Measurements from ENCODE around the gene EHD1.

The EHD1 gene

GRCh38 chr11:64844330-64845128 lies 33.9 kb downstream of the EHD1 start, which contains the start of gene CDC42BPG:
Gene CDC42BPG (minus strand): TSS chr11:64844653. CDS start chr11:64844569, 84 bp downstream.
- Mint-ChIP-seq H3K4me3 (peak within 1 kb of the TSS; percentile 61), H3K9me3 (no peaks in the 10 kb centered on the region), H3K4me1 (ENCODE audit: low read depth) (peaks cover 40% of the 10 kb centered on the region), H3K27ac (peak within 1 kb of the TSS; percentile 83), H3K36me3 (ENCODE audit: low read depth) (no peaks in the 10 kb centered on the region), H3K27me3 (no peaks in the 10 kb centered on the region)
- DNase-seq: peak; percentile 77

- DNase-seq: no peak
- H3K4me1 Mint-ChIP-seq (ENCODE audit: low read depth): peaks cover 33% of the 10 kb centered on the region
- peak overlapping the region; percentile 61 for H3K4me3 Mint-ChIP-seq
- peak overlapping the region; percentile 83 for H3K27ac Mint-ChIP-seq
- H3K36me3 Mint-ChIP-seq (ENCODE audit: low read depth): no peaks in the 10 kb centered on the region
- H3K9me3 Mint-ChIP-seq: no peaks in the 10 kb centered on the region
- H3K27me3 Mint-ChIP-seq: no peaks in the 10 kb centered on the region
Measured at GRCh38 chr11:64843686-64844329, 34.6 kb downstream of the EHD1 start.

- no peaks in the 10 kb centered on the region for H3K27me3 Mint-ChIP-seq
- DNase-seq: no peak
- no peaks in the 10 kb centered on the region for H3K9me3 Mint-ChIP-seq
- peaks cover 26% of the 10 kb centered on the region for H3K4me1 Mint-ChIP-seq (ENCODE audit: low read depth)
- no peaks in the 10 kb centered on the region for H3K36me3 Mint-ChIP-seq (ENCODE audit: low read depth)
- peak overlapping the region; percentile 29 for H3K27ac Mint-ChIP-seq
- H3K4me3 Mint-ChIP-seq: no peak overlapping the region
Measured at GRCh38 chr11:64842851-64843685, 35.4 kb downstream of the EHD1 start.

- Mint-ChIP-seq H3K4me3 (no peak overlapping the region), H3K9me3 (no peaks in the 10 kb centered on the region), H3K36me3 (ENCODE audit: low read depth) (no peaks in the 10 kb centered on the region), H3K4me1 (ENCODE audit: low read depth) (peaks cover 21% of the 10 kb centered on the region), H3K27me3 (no peaks in the 10 kb centered on the region), H3K27ac (no peak overlapping the region)
- no peak for DNase-seq
Measured at GRCh38 chr11:64842366-64842759, 36.1 kb downstream of the EHD1 start.

GRCh38 chr11:64841592-64842365 lies 36.6 kb downstream of the EHD1 start:
- Mint-ChIP-seq H3K9me3 (no peaks in the 10 kb centered on the region), H3K4me3 (no peak overlapping the region), H3K27me3 (no peaks in the 10 kb centered on the region), H3K27ac (peak overlapping the region; percentile 12), H3K36me3 (ENCODE audit: low read depth) (no peaks in the 10 kb centered on the region), H3K4me1 (ENCODE audit: low read depth) (peaks cover 15% of the 10 kb centered on the region)
- no peak for DNase-seq

GRCh38 chr11:64839887-64840782 lies 38.3 kb downstream of the EHD1 start:
- Mint-ChIP-seq H3K27me3 (no peaks in the 10 kb centered on the region), H3K4me1 (ENCODE audit: low read depth) (peaks cover 12% of the 10 kb centered on the region), H3K27ac (no peak overlapping the region), H3K36me3 (ENCODE audit: low read depth) (no peaks in the 10 kb centered on the region), H3K9me3 (no peaks in the 10 kb centered on the region), H3K4me3 (no peak overlapping the region)
- DNase-seq: no peak

GRCh38 chr11:64839335-64839734 lies 39.1 kb downstream of the EHD1 start:
- no peak for DNase-seq

GRCh38 chr11:64838600-64839334 lies 39.7 kb downstream of the EHD1 start:
- Mint-ChIP-seq H3K36me3 (ENCODE audit: low read depth) (no peaks in the 10 kb centered on the region), H3K4me1 (ENCODE audit: low read depth) (peaks cover 5% of the 10 kb centered on the region), H3K4me3 (no peak overlapping the region), H3K9me3 (no peaks in the 10 kb centered on the region), H3K27me3 (no peaks in the 10 kb centered on the region), H3K27ac (no peak overlapping the region)
- no peak for DNase-seq

More at GRCh38 chr11:64839335-64839734, 39.1 kb downstream of the EHD1 start:
- Mint-ChIP-seq H3K36me3 (ENCODE audit: low read depth) (no peaks in the 10 kb centered on the region), H3K27ac (no peak overlapping the region), H3K9me3 (no peaks in the 10 kb centered on the region), H3K4me3 (no peak overlapping the region), H3K27me3 (no peaks in the 10 kb centered on the region), H3K4me1 (ENCODE audit: low read depth) (peaks cover 8% of the 10 kb centered on the region)

- Mint-ChIP-seq H3K4me1 (ENCODE audit: low read depth) (no peaks in the 10 kb centered on the region), H3K27me3 (no peaks in the 10 kb centered on the region), H3K9me3 (no peaks in the 10 kb centered on the region), H3K36me3 (ENCODE audit: low read depth) (no peaks in the 10 kb centered on the region), H3K27ac (no peak overlapping the region), H3K4me3 (no peak overlapping the region)
- no peak for DNase-seq
Measured at GRCh38 chr11:64837887-64838351, 40.5 kb downstream of the EHD1 start.

- H3K36me3 Mint-ChIP-seq (ENCODE audit: low read depth): no peaks in the 10 kb centered on the region
- H3K27ac Mint-ChIP-seq: no peak overlapping the region
- H3K27me3 Mint-ChIP-seq: no peaks in the 10 kb centered on the region
- H3K9me3 Mint-ChIP-seq: no peaks in the 10 kb centered on the region
- DNase-seq: no peak
- H3K4me1 Mint-ChIP-seq (ENCODE audit: low read depth): no peaks in the 10 kb centered on the region
- no peak overlapping the region for H3K4me3 Mint-ChIP-seq
Measured at GRCh38 chr11:64836448-64837072, 41.9 kb downstream of the EHD1 start.

GRCh38 chr11:64835616-64836447 lies 42.6 kb downstream of the EHD1 start:
- Mint-ChIP-seq H3K36me3 (ENCODE audit: low read depth) (no peaks in the 10 kb centered on the region), H3K9me3 (no peaks in the 10 kb centered on the region), H3K27me3 (no peaks in the 10 kb centered on the region), H3K4me3 (no peak overlapping the region), H3K27ac (no peak overlapping the region), H3K4me1 (ENCODE audit: low read depth) (no peaks in the 10 kb centered on the region)
- DNase-seq: no peak
